HepG2 (cell line): Measurements from ENCODE around the gene GSDMA. TPM values are rescaled to one million over a fixed set of nuclear protein-coding genes. Genes with fewer than 3 reads are reported as not detected.
A peak's percentile ranks its signal among the peaks of the same experiment; 100 is the strongest.

ENCODE experiments used
- ATAC-seq: fragments of 200-7000 bp; cut with Tn5 transposase; 3 replicates; pipeline ENCODE4 v1.9.1; 2020; ENCODE audit warnings: mild to moderate bottlenecking, moderate library complexity
- BruUV-seq: library from RNA; stranded (reverse); fragments of 400-500 nt; replicated peaks from 2 replicates; lab custom pipeline; 2021; lab: Mats Ljungman, UMichigan
- CTCF ChIA-PET: fragments of 300-600 bp; formaldehyde crosslinking; extraction: SDS; loops from one replicate; lab custom pipeline; 2021; ENCODE audit warnings: low total read pairs, inconsistent platforms, low intra/inter-chr PET ratio; lab: Yijun Ruan, JAX
- POLR2A ChIA-PET: fragments of 350-600 bp; sonication (Branson Sonifier 250); formaldehyde crosslinking; loops from one replicate; lab custom pipeline; 2020; ENCODE audit warnings: antibody characterized with exemption, inconsistent platforms; lab: Yijun Ruan, JAX
- DNase-seq: peaks from one replicate; pipeline ENCODE4 v3.0.0-alpha.2; 2015; ENCODE audit warnings: low spot score
- FAIRE-seq: peaks from 3 replicates; lab custom pipeline; 2011; peaks lifted over from hg19 to GRCh38; lab: Jason Lieb, UNC
- H2AFZ ChIP-seq: one replicate; pipeline ENCODE4 v1.6.1; 2011; ENCODE audit warnings: low read length, inconsistent platforms
- H3K27ac ChIP-seq: fragments of 300-600 bp; 3 replicates; pipeline ENCODE4 v1.8.0; 2011; ENCODE audit warnings: mixed run types, mild to moderate bottlenecking, mixed read lengths, low read length, inconsistent platforms; ENCODE audit not compliant: insufficient read depth; ENCODE audit errors: extremely low read length
- H3K27me3 ChIP-seq, 2 experiments: fragments of 200-600 bp in 1 of 2; 2 replicates in 1 of 2; 3 replicates in 1 of 2; pipeline versions ENCODE4 v1.6.0 to v1.8.0; 2011; ENCODE audit warnings: low read length in 2 of 2, mild to moderate bottlenecking in 2 of 2, moderate library complexity in 2 of 2, inconsistent platforms in 1 of 2; ENCODE audit not compliant: insufficient read depth in 2 of 2, control insufficient read depth in 1 of 2
- H3K36me3 ChIP-seq, 2 experiments: fragments of 200-600 bp in 1 of 2; replicated peaks in 1 of 2; 2 replicates in 1 of 2; 3 replicates in 1 of 2; pipeline versions ENCODE4 v1.5.1 to v1.8.0; 2011; ENCODE audit warnings: low read length in 2 of 2, inconsistent platforms in 1 of 2; ENCODE audit not compliant: insufficient read depth in 2 of 2, control insufficient read depth in 1 of 2
- H3K4me1 ChIP-seq: 2 replicates; pipeline ENCODE4 v1.5.1; 2012; ENCODE audit warnings: low read length, inconsistent platforms; ENCODE audit not compliant: insufficient read depth
- H3K4me2 ChIP-seq: 2 replicates; pipeline ENCODE4 v1.6.0; 2011; ENCODE audit warnings: low read depth, low read length, inconsistent platforms
- H3K4me3 ChIP-seq, 3 experiments: fragments of 200-600 bp in 1 of 3; sonication (generic), shearing (Covaris generic) in 1 of 3; replicated peaks in 1 of 3; 2 replicates each; pipeline ENCODE4 v1.5.1; 2011 to 2016; ENCODE audit warnings: low read length in 3 of 3, inconsistent platforms in 2 of 3, low read depth in 2 of 3, mild to moderate bottlenecking in 2 of 3, control low read depth in 1 of 3, mixed read lengths in 1 of 3; ENCODE audit not compliant: insufficient read depth in 1 of 3
- H3K79me2 ChIP-seq: one replicate; pipeline ENCODE4 v1.6.1; 2011; ENCODE audit warnings: low read length, inconsistent platforms; ENCODE audit not compliant: insufficient read depth
- H3K9ac ChIP-seq: 2 replicates; pipeline ENCODE4 v1.6.0; 2011; ENCODE audit warnings: mild to moderate bottlenecking, low read depth, low read length, inconsistent platforms; ENCODE audit not compliant: insufficient read depth
- H3K9me3 ChIP-seq: 2 replicates; pipeline ENCODE4 v1.5.1; 2012; ENCODE audit warnings: mild to moderate bottlenecking, low read length
- H4K20me1 ChIP-seq: 2 replicates; pipeline ENCODE4 v1.6.0; 2011; ENCODE audit warnings: inconsistent platforms, mild to moderate bottlenecking, low read length, moderate library complexity; ENCODE audit not compliant: insufficient read depth
- CC2D1A ChIP-seq: sonication (generic); formaldehyde crosslinking; IDR thresholded peaks from 2 replicates; pipeline ENCODE4 v1.8.1; 2023; ENCODE audit warnings: mild to moderate bottlenecking, missing genetic modification reagents
- HNRNPK ChIP-seq: fragments of 200-400 bp; formaldehyde crosslinking; IDR thresholded peaks from 2 replicates; pipeline ENCODE4 v1.6.1; 2018; ENCODE audit warnings: low read length, low read depth, moderate library complexity, mild to moderate bottlenecking; ENCODE audit not compliant: poor library complexity, severe bottlenecking
- HOXA5 ChIP-seq: sonication (generic); formaldehyde crosslinking; IDR thresholded peaks from 2 replicates; pipeline ENCODE4 v1.4.0; 2020; ENCODE audit warnings: missing genetic modification reagents
- MIER2 ChIP-seq: IDR thresholded peaks from 2 replicates; pipeline ENCODE4 v1.6.1; 2016; ENCODE audit warnings: missing biosample characterization, missing genetic modification reagents
- TBP ChIP-seq: sonication (generic); formaldehyde crosslinking; IDR thresholded peaks from 2 replicates; pipeline ENCODE4 v1.5.0; 2020; ENCODE audit warnings: missing genetic modification reagents
- YEATS4 ChIP-seq: sonication (generic); formaldehyde crosslinking; IDR thresholded peaks from 2 replicates; pipeline ENCODE4 v1.4.0; 2020; ENCODE audit warnings: missing genetic modification reagents, borderline replicate concordance
- ZFY ChIP-seq: sonication (generic); formaldehyde crosslinking; IDR thresholded peaks from 2 replicates; pipeline ENCODE4 v1.4.0; 2020; ENCODE audit warnings: missing genetic modification reagents
- ZNF530 ChIP-seq: sonication (generic); formaldehyde crosslinking; IDR thresholded peaks from 2 replicates; pipeline ENCODE4 v1.5.0; 2020; ENCODE audit warnings: low read depth, mild to moderate bottlenecking, missing genetic modification reagents
- ZNF549 ChIP-seq: sonication (generic); formaldehyde crosslinking; IDR thresholded peaks from 2 replicates; pipeline ENCODE4 v1.5.0; 2020; ENCODE audit warnings: missing genetic modification reagents
- ZNF672 ChIP-seq: sonication (generic); formaldehyde crosslinking; IDR thresholded peaks from 2 replicates; pipeline ENCODE4 v1.8.1; 2022; ENCODE audit warnings: missing genetic modification reagents
- ZNF780A ChIP-seq: sonication (generic); formaldehyde crosslinking; IDR thresholded peaks from 2 replicates; pipeline ENCODE4 v1.8.0; 2022; ENCODE audit warnings: mild to moderate bottlenecking, missing genetic modification reagents, moderate library complexity
- WGBS: methylation state at CpG from one replicate; pipeline ENCODE4 v1.1.6; 2017; ENCODE audit warnings: low lambda C conversion rate; 5-methylcytosine and 5-hydroxymethylcytosine counted together
- in situ Hi-C: cut with HindIII; loops from 2 replicates; pipeline ENCODE4 v1.10.0; 2017; ENCODE audit warnings: low pct_unique_long_range_greater_than_20kb; ENCODE audit not compliant: extremely low pct_ligation_motif_present
- intact Hi-C: fragments of 100-400 bp; cut with micrococcal nuclease; formaldehyde crosslinking; loops from one replicate; pipeline ENCODE4 v1.10.0; 2022; ENCODE audit not compliant: unreplicated experiment
- polyA plus RNA-seq, 8 experiments: library from polyadenylated mRNA; depleted of rRNA in 3 of 8; stranded (reverse) in 7 of 8; unstranded in 1 of 8; fragments of >200 nt; fragmentation: Illumina TruSeq in 4 of 8; extraction: Trizol in 4 of 8; gene quantifications; 2 replicates each; pipeline versions ENCODE4 v1.2.1 to v1.2.3, GENCODE V29; 2011 to 2016; ENCODE audit warnings: low read depth in 4 of 8, missing spikeins in 1 of 8, mixed read lengths in 1 of 8; ENCODE audit not compliant: insufficient read depth in 1 of 8
- total RNA-seq, 5 experiments: library from RNA; depleted of rRNA; stranded (reverse); fragments of >200 nt; fragmentation: Illumina TruSeq; extraction: Trizol; gene quantifications; 2 replicates each; pipeline ENCODE4 v1.2.3, GENCODE V29; 2016; ENCODE audit warnings: low read depth in 1 of 5
- TF ChIP-seq, protein P1 (sequence below): sonication (generic); formaldehyde crosslinking; IDR thresholded peaks from 2 replicates; pipeline ENCODE4 v1.5.1; 2020; ENCODE audit warnings: mild to moderate bottlenecking, missing genetic modification reagents, borderline replicate concordance
- TF ChIP-seq, protein P2 (sequence below): sonication (generic); formaldehyde crosslinking; IDR thresholded peaks from 2 replicates; pipeline ENCODE4 v1.8.0; 2023; ENCODE audit warnings: mild to moderate bottlenecking, missing genetic modification reagents
- TF ChIP-seq, protein P3 (sequence below): sonication (generic); formaldehyde crosslinking; IDR thresholded peaks from 2 replicates; pipeline ENCODE4 v1.4.0; 2020; ENCODE audit warnings: missing genetic modification reagents
- TF ChIP-seq, protein P4 (sequence below): sonication (generic); formaldehyde crosslinking; IDR thresholded peaks from 2 replicates; pipeline ENCODE4 v1.5.0; 2020; ENCODE audit warnings: missing genetic modification reagents, mild to moderate bottlenecking, borderline replicate concordance

GSDMA gene
- total and polyA plus RNA-seq, 2 of the 13 experiments (the other 11 are each of a cell fraction or from before 2014, with no cell fraction given) = not detected

DNA sequence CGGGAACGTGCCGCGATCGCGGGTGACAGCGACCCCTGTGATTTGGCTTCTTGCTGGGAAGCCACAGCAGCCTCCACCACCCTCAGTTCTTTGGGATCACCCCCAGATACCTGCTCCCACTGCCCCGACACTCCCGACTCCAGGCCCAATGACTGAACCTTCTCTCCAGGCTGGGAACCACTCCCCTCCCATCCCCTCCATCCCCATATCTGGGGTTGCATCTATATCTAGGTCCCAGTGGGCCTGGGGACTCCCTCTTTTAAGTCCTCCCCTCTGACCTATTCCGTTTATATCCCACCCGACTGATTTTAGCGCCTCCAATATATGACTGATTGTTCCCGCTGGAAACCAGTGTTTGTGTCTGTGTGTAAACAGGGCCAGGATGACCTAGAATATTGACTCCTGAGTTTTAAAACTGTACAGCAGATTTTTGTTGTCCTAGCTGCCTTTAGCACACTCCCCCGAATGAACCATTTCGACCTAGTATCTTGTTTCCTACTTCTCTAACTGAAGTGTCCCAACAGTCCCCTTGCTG, 18.5 kb downstream of the GSDMA start (continued):
- TF ChIP-seq, protein P1, sequence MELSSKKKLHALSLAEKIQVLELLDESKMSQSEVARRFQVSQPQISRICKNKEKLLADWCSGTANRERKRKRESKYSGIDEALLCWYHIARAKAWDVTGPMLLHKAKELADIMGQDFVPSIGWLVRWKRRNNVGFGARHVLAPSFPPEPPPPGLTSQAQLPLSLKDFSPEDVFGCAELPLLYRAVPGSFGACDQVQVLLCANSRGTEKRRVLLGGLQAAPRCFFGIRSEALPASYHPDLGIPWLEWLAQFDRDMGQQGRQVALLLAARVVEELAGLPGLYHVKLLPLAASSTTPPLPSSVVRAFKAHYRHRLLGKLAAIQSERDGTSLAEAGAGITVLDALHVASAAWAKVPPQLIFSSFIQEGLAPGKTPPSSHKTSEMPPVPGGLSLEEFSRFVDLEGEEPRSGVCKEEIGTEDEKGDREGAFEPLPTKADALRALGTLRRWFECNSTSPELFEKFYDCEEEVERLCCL (CRISPR knock-in tag) = 0 out of 2 replicates have a peak, but pooled peaks have one; percentile 8
- TF ChIP-seq ZNF780A (CRISPR knock-in tag) (no peak; the same call in 1 of the 2 replicates), ZNF549 (CRISPR knock-in tag) (no peak), ZNF672 (CRISPR knock-in tag) (0 out of 2 replicates have a peak, but pooled peaks have one; percentile 13), ZNF530 (CRISPR knock-in tag) (0 out of 2 replicates have a peak, but pooled peaks have one; percentile 17), HNRNPK (no peak)
- TF ChIP-seq, protein P2, sequence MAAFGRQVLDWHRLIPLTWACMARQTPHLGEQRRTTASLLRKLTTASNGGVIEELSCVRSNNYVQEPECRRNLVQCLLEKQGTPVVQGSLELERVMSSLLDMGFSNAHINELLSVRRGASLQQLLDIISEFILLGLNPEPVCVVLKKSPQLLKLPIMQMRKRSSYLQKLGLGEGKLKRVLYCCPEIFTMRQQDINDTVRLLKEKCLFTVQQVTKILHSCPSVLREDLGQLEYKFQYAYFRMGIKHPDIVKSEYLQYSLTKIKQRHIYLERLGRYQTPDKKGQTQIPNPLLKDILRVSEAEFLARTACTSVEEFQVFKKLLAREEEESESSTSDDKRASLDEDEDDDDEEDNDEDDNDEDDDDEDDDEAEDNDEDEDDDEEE (CRISPR knock-in tag) = no peak

DNA sequence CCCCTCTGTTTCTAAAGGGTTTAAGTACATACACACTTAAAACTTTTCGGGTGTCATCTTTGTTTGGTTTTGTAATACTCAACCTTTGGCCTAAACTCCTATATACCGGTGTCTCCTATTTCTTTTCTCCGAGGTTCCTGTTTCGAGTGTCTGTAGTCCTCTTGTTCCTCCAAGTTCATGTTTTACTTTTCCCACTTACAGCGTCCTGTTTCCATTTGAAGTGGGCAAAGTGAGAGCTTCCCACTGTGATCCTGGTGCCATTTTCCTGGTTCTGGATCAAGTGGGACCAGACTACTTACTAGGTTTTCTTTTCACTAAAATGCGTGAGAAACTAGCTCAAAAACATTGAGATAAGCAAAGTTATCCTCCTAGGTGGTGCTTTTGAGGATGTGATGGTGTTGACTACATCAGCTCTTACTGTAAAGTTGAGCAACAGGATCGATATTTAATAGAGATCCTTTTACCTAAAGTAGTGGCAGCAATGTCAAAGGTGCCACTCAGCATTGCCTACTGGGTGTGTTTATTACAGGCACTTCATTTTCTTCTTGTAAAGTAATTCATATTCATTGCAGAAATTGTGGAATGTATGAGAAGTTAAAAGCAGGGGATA, 19.1 kb downstream of the GSDMA start:
- H3K4me2 ChIP-seq = peak overlapping the region; percentile 94
- ChIA-PET POLR2A (interaction anchor here (2.3 kb wide), 2 partner anchors 28 to 72 kb away, joined by 11 to 21 read pairs; partner anchors contain the start of gene MED24), CTCF (interaction anchor here (2.3 kb wide), 1 partner anchor 23 kb away, joined by 25 read pairs; no protein-coding TSS in a partner anchor)
- ATAC-seq (no peak), DNase-seq (no peak), FAIRE-seq (no peak)
- peak overlapping the region; percentile 92 to 96 (median 94) for H3K4me3 ChIP-seq
- peak overlapping the region; percentile 96 for H3K9ac ChIP-seq
- peaks cover 25% of the 10 kb centered on the region for H3K4me1 ChIP-seq
- WGBS = 3% methylated on average over 7 of the region's 7 CpGs
- H3K27me3 ChIP-seq = peaks cover 4 to 20% of the 10 kb centered on the region in 2 experiments
- BruUV-seq = no TSS peak
- no peaks in the 10 kb centered on the region for H3K9me3 ChIP-seq
- in situ Hi-C loops (loop anchor here (5.0 kb wide), 1 partner anchor 110 kb away; no protein-coding TSS in a partner anchor), intact Hi-C loops (loop anchor here (2.0 kb wide), 1 partner anchor 55 kb away; the partner anchor contains the start of genes LRRC3C and ORMDL3)
- no peak overlapping the region for H2AFZ ChIP-seq
- peaks cover 28% of the 10 kb centered on the region for H3K79me2 ChIP-seq
- H3K36me3 ChIP-seq = peaks cover 23 to 31% of the 10 kb centered on the region in 2 experiments
- H4K20me1 ChIP-seq = peaks cover 9% of the 10 kb centered on the region
- peak overlapping the region; percentile 82 for H3K27ac ChIP-seq
- TF ChIP-seq TBP (CRISPR knock-in tag) (0 out of 2 replicates have a peak, but pooled peaks have one; percentile 38), YEATS4 (CRISPR knock-in tag) (0 out of 2 replicates have a peak, but pooled peaks have one; percentile 33), ZFY (CRISPR knock-in tag) (no peak), HOXA5 (CRISPR knock-in tag) (0 out of 2 replicates have a peak, but pooled peaks have one; percentile 12), MIER2 (CRISPR knock-in tag) (no peak), CC2D1A (CRISPR knock-in tag) (no peak)
- TF ChIP-seq, protein P3, sequence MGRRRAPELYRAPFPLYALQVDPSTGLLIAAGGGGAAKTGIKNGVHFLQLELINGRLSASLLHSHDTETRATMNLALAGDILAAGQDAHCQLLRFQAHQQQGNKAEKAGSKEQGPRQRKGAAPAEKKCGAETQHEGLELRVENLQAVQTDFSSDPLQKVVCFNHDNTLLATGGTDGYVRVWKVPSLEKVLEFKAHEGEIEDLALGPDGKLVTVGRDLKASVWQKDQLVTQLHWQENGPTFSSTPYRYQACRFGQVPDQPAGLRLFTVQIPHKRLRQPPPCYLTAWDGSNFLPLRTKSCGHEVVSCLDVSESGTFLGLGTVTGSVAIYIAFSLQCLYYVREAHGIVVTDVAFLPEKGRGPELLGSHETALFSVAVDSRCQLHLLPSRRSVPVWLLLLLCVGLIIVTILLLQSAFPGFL = no peak
- TF ChIP-seq, protein P4, sequence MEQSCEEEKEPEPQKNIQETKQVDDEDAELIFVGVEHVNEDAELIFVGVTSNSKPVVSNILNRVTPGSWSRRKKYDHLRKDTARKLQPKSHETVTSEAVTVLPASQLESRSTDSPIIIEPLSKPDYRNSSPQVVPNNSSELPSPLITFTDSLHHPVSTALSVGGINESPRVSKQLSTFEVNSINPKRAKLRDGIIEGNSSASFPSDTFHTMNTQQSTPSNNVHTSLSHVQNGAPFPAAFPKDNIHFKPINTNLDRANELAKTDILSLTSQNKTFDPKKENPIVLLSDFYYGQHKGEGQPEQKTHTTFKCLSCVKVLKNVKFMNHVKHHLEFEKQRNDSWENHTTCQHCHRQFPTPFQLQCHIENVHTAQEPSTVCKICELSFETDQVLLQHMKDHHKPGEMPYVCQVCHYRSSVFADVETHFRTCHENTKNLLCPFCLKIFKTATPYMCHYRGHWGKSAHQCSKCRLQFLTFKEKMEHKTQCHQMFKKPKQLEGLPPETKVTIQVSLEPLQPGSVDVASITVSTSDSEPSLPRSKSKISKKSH (CRISPR knock-in tag) = no peak
